LoVo (cell line): ENCODE data around the gene HLCS.

ENCODE experiments used
- DNase-seq: peaks from one replicate; pipeline ENCODE4 v3.0.0-alpha.2; 2016; ENCODE audit warnings: low spot score

The HLCS gene

DNA sequence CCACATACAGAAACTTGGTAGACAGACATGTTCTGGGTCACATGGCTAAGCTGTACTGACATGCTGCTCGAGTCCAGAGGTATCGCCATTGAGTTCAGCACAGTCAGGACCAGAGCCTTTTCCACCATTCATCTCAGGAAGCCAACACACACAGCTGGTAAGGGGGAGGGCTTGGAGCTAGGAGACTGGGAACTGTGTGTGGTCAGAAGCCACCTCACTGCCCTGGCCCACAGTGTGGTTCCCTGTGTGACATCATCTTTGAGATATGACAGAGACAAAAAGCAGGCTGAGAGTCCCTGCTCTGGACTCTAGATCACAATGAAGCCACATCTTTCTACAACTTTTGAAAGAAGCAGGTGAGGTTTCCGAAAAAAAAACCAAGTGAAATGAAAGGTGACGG, 160.4 kb downstream of the HLCS start:
- DNase-seq, result no peak

DNA sequence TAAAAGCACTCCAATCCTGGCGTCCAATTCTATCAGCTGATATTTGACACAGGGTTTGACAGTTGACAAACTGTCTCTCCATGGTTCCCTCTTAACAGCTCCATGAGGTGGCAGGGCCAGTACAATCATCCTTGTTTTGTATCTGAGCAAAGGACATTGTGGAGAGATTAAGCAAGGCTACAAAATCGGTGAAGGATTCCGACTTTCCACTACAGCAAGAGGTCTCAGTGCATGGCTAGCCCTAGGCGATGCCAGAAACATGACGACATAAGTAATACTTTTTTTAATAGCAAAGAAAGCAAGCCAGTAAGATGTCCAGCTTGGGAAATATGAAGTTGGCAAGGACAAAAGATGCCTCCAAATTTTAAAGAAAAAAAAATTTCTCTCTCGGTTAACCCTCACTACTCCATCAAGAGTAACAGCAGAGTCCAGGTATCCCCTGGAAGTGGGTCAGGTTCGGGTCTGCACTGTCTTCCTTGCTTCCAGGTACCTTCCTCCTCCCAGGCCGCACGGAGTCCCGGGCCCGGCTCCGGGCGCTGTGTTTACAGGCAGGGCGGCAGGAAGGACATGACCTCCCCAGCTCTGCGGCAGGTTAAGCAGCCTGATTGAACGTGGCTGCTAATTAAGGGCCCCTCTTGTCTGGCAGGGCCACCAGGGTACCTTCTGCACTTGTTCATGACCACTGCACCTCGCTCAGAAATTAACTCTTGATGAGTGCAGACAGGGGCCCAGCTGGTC, 161.4 kb downstream of the HLCS start:
- DNase-seq, result no peak

- no peak for DNase-seq
These were observed 162.5 kb downstream of the HLCS start for GRCh38 chr21:36803816-36804439.

DNA sequence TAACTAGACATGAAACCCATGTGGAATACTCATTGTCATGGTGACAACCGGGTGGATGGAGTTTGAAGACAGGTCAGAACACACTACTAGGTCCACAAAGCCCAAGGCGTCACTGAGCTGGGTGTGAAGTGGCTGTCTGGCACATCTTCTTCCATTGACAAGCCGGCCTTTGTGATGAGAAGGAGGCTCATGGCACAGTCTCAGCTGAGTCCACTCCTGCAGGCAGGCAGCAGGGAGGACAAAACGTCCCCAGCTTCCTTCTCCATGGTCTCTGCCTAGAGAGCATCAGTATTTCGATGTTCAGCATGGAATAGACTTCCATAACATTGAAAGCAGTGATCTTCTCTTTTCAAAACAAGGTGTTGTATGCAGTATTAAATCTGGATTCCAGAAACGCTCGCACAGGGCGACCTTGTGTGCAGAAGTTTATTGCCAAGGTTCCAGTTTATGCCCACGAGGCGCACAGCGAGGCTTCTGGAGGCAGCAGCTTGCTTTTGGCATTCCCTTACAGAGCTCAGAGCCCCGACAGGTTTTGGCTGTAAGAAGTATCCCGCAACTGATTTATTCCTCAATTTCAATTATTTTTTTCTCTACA, 163.3 kb downstream of the HLCS start:
- DNase-seq, result no peak

DNA sequence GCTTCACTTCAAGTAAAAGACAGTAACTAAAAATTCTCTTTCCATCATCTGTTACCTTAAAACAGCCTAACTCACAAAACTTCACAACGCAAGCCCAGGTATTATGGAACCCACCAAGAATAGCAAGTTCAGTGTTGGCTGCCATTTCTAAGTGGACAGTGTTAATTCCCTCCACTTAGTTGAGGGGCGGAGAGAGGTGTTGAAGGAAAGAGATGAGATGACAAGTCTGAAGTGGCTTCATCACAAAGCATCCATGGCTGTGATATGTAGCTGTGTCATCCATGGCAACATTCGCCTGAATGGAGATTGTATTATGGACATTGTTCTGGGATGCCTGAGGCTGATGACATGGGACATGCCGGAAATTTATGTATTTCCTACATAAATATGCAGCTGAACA, 165.7 kb downstream of the HLCS start:
- DNase-seq, result no peak

- DNase-seq, result no peak
These were observed 166.6 kb downstream of the HLCS start for GRCh38 chr21:36799869-36800268.

- DNase-seq, result no peak
These were observed 168.0 kb downstream of the HLCS start for GRCh38 chr21:36798491-36798890.

- DNase-seq, result no peak
These were observed 170.4 kb downstream of the HLCS start for GRCh38 chr21:36796070-36796469.

DNA sequence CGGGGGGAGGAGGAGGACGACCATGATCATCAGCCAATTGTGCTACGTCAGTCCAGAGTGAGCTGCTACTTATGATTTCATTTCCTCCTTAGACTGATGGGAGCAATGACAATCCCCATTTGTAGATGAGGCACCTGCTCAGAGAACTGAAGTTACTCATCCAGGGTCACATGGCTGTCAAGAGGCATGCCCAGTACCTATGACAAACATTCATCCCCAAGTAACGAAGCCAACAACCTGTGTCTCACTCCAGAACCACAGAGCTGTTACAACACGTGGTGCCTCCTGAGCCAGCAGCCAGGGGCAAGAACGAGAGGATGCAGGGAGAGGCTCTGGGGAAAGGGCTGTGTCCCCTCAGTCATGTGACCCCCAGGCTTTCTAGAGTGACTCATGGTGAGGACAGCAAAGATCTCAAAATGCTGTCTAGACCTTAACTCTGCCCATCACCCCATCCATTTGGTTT, 173.9 kb downstream of the HLCS start:
- DNase-seq, result peak; percentile 10

- no peak for DNase-seq
These were observed 174.6 kb downstream of the HLCS start for GRCh38 chr21:36791695-36792470.

DNA sequence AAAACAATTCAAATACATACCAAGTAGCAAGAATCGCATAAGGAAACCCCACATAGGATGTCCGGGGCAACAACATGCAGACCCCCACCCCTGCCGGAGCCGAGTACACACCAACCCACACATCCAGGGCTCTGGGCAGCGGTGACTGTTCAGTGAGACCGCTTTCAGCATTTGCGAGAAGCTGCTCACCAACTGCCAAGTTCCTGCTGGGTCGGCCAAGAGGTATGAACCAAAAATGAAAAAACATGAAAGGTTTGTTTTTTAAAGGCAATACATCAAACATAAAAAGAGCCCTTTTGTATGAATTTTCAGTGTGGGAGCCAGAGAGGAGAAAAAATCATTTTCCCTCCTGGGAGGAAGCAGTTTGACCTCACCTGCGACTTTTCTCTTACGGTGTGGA, 175.3 kb downstream of the HLCS start:
- DNase-seq, result no peak

GRCh38 chr21:36790616-36791015, 175.9 kb downstream of the HLCS start:
- no peak for DNase-seq

GRCh38 chr21:36788120-36788638, 178.3 kb downstream of the HLCS start:
- peak; percentile 82 for DNase-seq

GRCh38 chr21:36786186-36786585, 180.3 kb downstream of the HLCS start:
- no peak for DNase-seq

- DNase-seq, result no peak
These were observed 180.9 kb downstream of the HLCS start for GRCh38 chr21:36785615-36786014.

- no peak for DNase-seq
These were observed 181.5 kb downstream of the HLCS start for GRCh38 chr21:36784947-36785346.

GRCh38 chr21:36783612-36784374, 182.7 kb downstream of the HLCS start:
- DNase-seq, result peak; percentile 78

DNA sequence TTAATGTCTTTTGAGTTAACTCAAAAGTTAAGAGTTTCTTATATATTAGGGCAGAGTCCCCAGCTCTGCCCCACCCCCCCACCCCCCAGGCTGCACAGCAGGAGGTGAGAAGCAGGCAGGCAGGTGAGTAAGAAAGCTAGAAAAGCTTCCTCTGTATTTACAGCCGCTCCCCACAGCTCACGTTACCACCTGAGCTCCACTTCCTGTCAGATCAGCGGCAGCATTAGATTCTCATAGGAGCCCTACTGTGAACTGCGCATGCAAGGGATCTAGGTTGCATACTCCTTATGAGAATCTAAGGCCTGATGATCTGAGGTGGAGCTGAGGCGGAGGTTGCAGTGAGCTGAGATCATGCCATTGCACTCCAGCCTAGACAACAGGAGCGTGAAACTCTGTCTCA, 185.6 kb downstream of the HLCS start:
- no peak for DNase-seq

- DNase-seq, result no peak
These were observed 189.4 kb downstream of the HLCS start for GRCh38 chr21:36776981-36777617.

DNA sequence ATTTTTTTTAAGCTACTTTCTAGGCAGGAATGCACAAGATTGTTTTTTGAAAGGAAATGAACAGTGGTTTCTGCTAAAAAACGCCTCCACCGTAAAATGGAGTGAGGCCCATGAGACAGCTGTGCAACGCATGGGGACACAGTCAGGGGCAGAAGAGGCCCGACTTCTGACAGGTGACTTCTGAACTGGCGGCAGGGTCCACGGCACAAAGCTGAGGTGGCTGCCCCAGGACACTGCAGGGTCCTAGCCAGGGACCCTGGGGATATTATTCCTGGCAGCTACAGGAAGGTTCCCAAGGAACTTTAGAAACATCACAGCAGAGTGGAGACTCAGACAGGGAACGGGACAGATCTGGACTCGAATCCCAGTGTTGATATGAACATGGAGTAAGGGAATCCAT, 192.5 kb downstream of the HLCS start:
- no peak for DNase-seq

DNA sequence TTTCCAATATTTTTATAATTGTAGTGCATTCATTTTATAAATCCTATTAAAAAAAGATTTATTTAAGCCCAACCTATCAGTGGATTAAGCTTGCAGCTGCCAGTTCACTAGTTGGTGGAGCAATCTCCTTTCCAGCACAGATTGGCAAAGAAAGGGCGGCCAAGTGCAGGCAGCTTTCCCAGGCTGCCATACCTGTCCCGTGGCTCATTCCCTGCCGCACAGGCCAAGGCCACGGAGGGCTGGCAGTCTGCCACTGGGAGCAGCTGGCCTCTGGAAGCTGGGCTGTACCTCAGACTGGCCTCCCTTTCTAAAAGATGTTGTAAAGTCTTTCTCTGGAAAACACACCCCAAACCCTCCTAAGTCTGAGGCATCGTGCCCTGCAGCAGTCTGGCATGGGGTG, 193.4 kb downstream of the HLCS start:
- DNase-seq, result peak; percentile 65
